HG02840 (cell line): ENCODE measurements around the gene BANF2.

ENCODE experiments used
- ATAC-seq: cut with Tn5 transposase; IDR thresholded peaks from one replicate; pipeline ENCODE4 v1.9.1; 2021; ENCODE audit warnings: mild to moderate bottlenecking, moderate library complexity, moderate number of reproducible peaks; ENCODE audit not compliant: unreplicated experiment, low FRiP score

BANF2 gene

GRCh38 chr20:17681726-17682102, 18.1 kb upstream of the BANF2 start:
- peak; percentile 6 for ATAC-seq

GRCh38 chr20:17682103-17682888, 17.5 kb upstream of the BANF2 start, which contains the start of gene RRBP1:
Gene RRBP1 (minus strand): TSS chr20:17682242. CDS start chr20:17660507, 21,735 bp downstream.
- ATAC-seq: peak; percentile 85

- no peak for ATAC-seq
Measured at GRCh38 chr20:17682889-17683198, 16.9 kb upstream of the BANF2 start.

GRCh38 chr20:17683218-17684076, 16.3 kb upstream of the BANF2 start:
- ATAC-seq: no peak

- no peak for ATAC-seq
Measured at GRCh38 chr20:17684077-17684888, 15.5 kb upstream of the BANF2 start.

GRCh38 chr20:17685168-17685567, 14.6 kb upstream of the BANF2 start:
- no peak for ATAC-seq

- no peak for ATAC-seq
Measured at GRCh38 chr20:17687800-17688199, 12.0 kb upstream of the BANF2 start.

- no peak for ATAC-seq
Measured at GRCh38 chr20:17688965-17689364, 10.8 kb upstream of the BANF2 start.

GRCh38 chr20:17690144-17690543, 9.6 kb upstream of the BANF2 start:
- no peak for ATAC-seq

GRCh38 chr20:17691758-17692157, 8.0 kb upstream of the BANF2 start:
- ATAC-seq: no peak

- ATAC-seq: no peak
Measured at GRCh38 chr20:17693444-17694001, 6.2 kb upstream of the BANF2 start.

GRCh38 chr20:17694767-17695166, 5.0 kb upstream of the BANF2 start:
- ATAC-seq: no peak

- no peak for ATAC-seq
Measured at GRCh38 chr20:17696287-17696686, 3.5 kb upstream of the BANF2 start.

- no peak for ATAC-seq
Measured at GRCh38 chr20:17697171-17697570, 2.6 kb upstream of the BANF2 start.

GRCh38 chr20:17698384-17698783, 1.4 kb upstream of the BANF2 start:
- ATAC-seq: no peak

GRCh38 chr20:17700637-17701036, 871 bp downstream of the BANF2 start:
- ATAC-seq: no peak

GRCh38 chr20:17701826-17702225, 2.1 kb downstream of the BANF2 start:
- no peak for ATAC-seq

GRCh38 chr20:17704589-17705317, 5.0 kb downstream of the BANF2 start:
- ATAC-seq: no peak

- ATAC-seq: no peak
Measured at GRCh38 chr20:17705916-17706315, 6.2 kb downstream of the BANF2 start.

GRCh38 chr20:17706632-17707031, 6.9 kb downstream of the BANF2 start:
- ATAC-seq: no peak
